B cell (primary cell): Measurements from ENCODE around the gene CBLIF.

ENCODE experiments used
- EZH2 ChIP-seq: IDR thresholded peaks from 2 replicates; pipeline ENCODE4 v1.6.1; 2012; ENCODE audit warnings: borderline replicate concordance, low read depth, mild to moderate bottlenecking, moderate library complexity, low read length; ENCODE audit not compliant: insufficient read depth, poor library complexity, severe bottlenecking
- TF ChIP-seq, protein P1 (sequence below): fragments of 200-600 bp; IDR thresholded peaks from one replicate; pipeline ENCODE4 v1.8.0; 2022; ENCODE audit warnings: antibody characterized with exemption, mild to moderate bottlenecking

DNA sequence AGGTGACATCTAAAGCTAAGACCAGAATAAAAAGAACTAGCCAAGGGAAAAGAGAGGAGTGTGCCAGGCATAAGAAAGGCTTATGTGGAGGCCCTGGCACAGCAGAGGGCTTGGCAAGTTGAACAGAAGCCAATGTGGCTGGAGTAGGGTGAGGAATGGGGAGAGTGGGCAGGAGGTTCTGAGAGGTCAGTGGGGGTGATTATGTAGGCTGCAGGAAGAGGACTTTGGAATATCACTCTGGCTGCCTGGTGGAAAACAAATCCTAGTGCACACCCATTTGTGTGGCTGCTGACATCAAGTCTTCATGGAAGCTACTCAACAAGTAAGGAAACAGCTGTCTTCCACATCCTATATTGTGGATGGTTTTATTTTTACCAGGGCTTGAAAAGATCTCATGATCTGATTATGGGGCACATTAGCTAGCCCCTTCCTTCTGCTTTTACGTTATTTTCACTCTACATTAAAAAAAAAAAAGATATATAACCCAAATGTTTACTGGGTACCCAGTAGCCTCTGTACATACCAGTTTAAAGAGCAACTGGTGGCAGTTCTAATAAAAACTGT is 38.2 kb downstream of the CBLIF start:
- TF ChIP-seq, protein P1, sequence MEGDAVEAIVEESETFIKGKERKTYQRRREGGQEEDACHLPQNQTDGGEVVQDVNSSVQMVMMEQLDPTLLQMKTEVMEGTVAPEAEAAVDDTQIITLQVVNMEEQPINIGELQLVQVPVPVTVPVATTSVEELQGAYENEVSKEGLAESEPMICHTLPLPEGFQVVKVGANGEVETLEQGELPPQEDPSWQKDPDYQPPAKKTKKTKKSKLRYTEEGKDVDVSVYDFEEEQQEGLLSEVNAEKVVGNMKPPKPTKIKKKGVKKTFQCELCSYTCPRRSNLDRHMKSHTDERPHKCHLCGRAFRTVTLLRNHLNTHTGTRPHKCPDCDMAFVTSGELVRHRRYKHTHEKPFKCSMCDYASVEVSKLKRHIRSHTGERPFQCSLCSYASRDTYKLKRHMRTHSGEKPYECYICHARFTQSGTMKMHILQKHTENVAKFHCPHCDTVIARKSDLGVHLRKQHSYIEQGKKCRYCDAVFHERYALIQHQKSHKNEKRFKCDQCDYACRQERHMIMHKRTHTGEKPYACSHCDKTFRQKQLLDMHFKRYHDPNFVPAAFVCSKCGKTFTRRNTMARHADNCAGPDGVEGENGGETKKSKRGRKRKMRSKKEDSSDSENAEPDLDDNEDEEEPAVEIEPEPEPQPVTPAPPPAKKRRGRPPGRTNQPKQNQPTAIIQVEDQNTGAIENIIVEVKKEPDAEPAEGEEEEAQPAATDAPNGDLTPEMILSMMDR: no peak
- no peak for TF ChIP-seq EZH2
